ENCODE results near the gene ASTN2. TPM values are rescaled to one million over a fixed set of nuclear protein-coding genes. Genes with fewer than 3 reads are reported as not detected.

The ASTN2 gene
- total and polyA plus RNA-seq, 7 experiments from 2014 or later, result 2.2 to 5.3 (median 4.0) TPM

GRCh38 chr9:117189121-117189520 lies 225.7 kb downstream of the ASTN2 start:
- intact Hi-C loops (cut with micrococcal nuclease), result no loop called here
- Mint-ChIP-seq H3K36me3 (no peaks in the 10 kb centered on the region), H3K27ac (no peak overlapping the region), H3K27me3 (peaks cover 0 to 6% (median 0%) of the 10 kb centered on the region in 5 donors), H3K4me3 (no peak overlapping the region), H3K4me1 (no peaks in the 10 kb centered on the region), H3K9me3 (peaks cover 0 to 19% (median 5%) of the 10 kb centered on the region in 11 donors)
- ChIA-PET CTCF (no interaction called here), POLR2A (no interaction called here)
- H3K36me3 ChIP-seq (ENCODE audit: control insufficient read depth in 2 of 3, insufficient read depth in 3 of 3, low read length in 3 of 3), result no peaks in the 10 kb centered on the region
- no peak for ATAC-seq
- no peak overlapping the region for H3K27ac ChIP-seq (ENCODE audit: low read depth, low read length)
- H3K9me3 ChIP-seq (ENCODE audit: control insufficient read depth in 2 of 3, low read length in 3 of 3), result no peaks in the 10 kb centered on the region
- H3K27me3 ChIP-seq (ENCODE audit: control insufficient read depth in 2 of 2, insufficient read depth in 2 of 2, low read length in 2 of 2), result no peaks in the 10 kb centered on the region
- H3K4me1 ChIP-seq (ENCODE audit: control insufficient read depth in 2 of 2, insufficient read depth in 2 of 2, low read length in 2 of 2), result no peaks in the 10 kb centered on the region
- DNase-seq, result no peak
- no peak overlapping the region for H3K4me3 ChIP-seq (ENCODE audit: low read length)

GRCh38 chr9:117188394-117188793 lies 226.5 kb downstream of the ASTN2 start:
- H3K36me3 ChIP-seq (ENCODE audit: control insufficient read depth in 2 of 3, insufficient read depth in 3 of 3, low read length in 3 of 3), result no peaks in the 10 kb centered on the region
- intact Hi-C loops (cut with micrococcal nuclease), result no loop called here
- H3K27me3 ChIP-seq (ENCODE audit: control insufficient read depth in 2 of 2, insufficient read depth in 2 of 2, low read length in 2 of 2), result no peaks in the 10 kb centered on the region
- no peak for DNase-seq
- H3K4me1 ChIP-seq (ENCODE audit: control insufficient read depth in 2 of 2, insufficient read depth in 2 of 2, low read length in 2 of 2), result no peaks in the 10 kb centered on the region
- ChIA-PET POLR2A (no interaction called here), CTCF (no interaction called here)
- Mint-ChIP-seq H3K27ac (no peak overlapping the region), H3K27me3 (peaks cover 0 to 6% (median 0%) of the 10 kb centered on the region in 5 donors), H3K4me3 (no peak overlapping the region), H3K9me3 (peaks cover 0 to 19% (median 4%) of the 10 kb centered on the region in 11 donors), H3K36me3 (no peaks in the 10 kb centered on the region), H3K4me1 (no peaks in the 10 kb centered on the region)
- no peak overlapping the region for H3K27ac ChIP-seq (ENCODE audit: low read depth, low read length)
- H3K4me3 ChIP-seq (ENCODE audit: low read length), result no peak overlapping the region
- no peak for ATAC-seq
- H3K9me3 ChIP-seq (ENCODE audit: control insufficient read depth in 2 of 3, low read length in 3 of 3), result no peaks in the 10 kb centered on the region

GRCh38 chr9:117187498-117187897 lies 227.4 kb downstream of the ASTN2 start:
- H3K27me3 Mint-ChIP-seq, result peaks cover 0 to 6% (median 0%) of the 10 kb centered on the region in 5 donors
- no peak overlapping the region for H3K4me3 Mint-ChIP-seq
- Histone ChIP-seq H3K27ac (ENCODE audit: low read depth, low read length) (no peak overlapping the region), H3K36me3 (ENCODE audit: control insufficient read depth in 2 of 3, insufficient read depth in 3 of 3, low read length in 3 of 3) (no peaks in the 10 kb centered on the region), H3K4me3 (ENCODE audit: low read length) (no peak overlapping the region), H3K9me3 (ENCODE audit: control insufficient read depth in 2 of 3, low read length in 3 of 3) (no peaks in the 10 kb centered on the region), H3K27me3 (ENCODE audit: control insufficient read depth in 2 of 2, insufficient read depth in 2 of 2, low read length in 2 of 2) (no peaks in the 10 kb centered on the region), H3K4me1 (ENCODE audit: control insufficient read depth in 2 of 2, insufficient read depth in 2 of 2, low read length in 2 of 2) (no peaks in the 10 kb centered on the region)
- intact Hi-C loops (cut with micrococcal nuclease), result no loop called here
- H3K27ac Mint-ChIP-seq, result no peak overlapping the region
- H3K4me1 Mint-ChIP-seq, result no peaks in the 10 kb centered on the region
- ChIA-PET CTCF (no interaction called here), POLR2A (no interaction called here)
- peaks cover 0 to 14% (median 4%) of the 10 kb centered on the region in 11 donors for H3K9me3 Mint-ChIP-seq
- DNase-seq, result no peak
- ATAC-seq, result no peak
- H3K36me3 Mint-ChIP-seq, result no peaks in the 10 kb centered on the region

GRCh38 chr9:117184173-117184572 lies 230.7 kb downstream of the ASTN2 start:
- Mint-ChIP-seq H3K36me3 (no peaks in the 10 kb centered on the region), H3K9me3 (peaks cover 0 to 21% (median 12%) of the 10 kb centered on the region in 11 donors), H3K27me3 (peaks cover 0 to 6% (median 0%) of the 10 kb centered on the region in 5 donors), H3K4me3 (no peak overlapping the region), H3K4me1 (peaks cover 0 to 2% (median 0%) of the 10 kb centered on the region in 7 donors), H3K27ac (no peak overlapping the region)
- no peak for DNase-seq
- POLR2A ChIA-PET, result no interaction called here
- CTCF ChIA-PET, result no interaction called here
- intact Hi-C loops (cut with micrococcal nuclease), result no loop called here
- H3K4me1 ChIP-seq (ENCODE audit: control insufficient read depth in 2 of 2, insufficient read depth in 2 of 2, low read length in 2 of 2), result no peaks in the 10 kb centered on the region
- no peak overlapping the region for H3K27ac ChIP-seq (ENCODE audit: low read depth, low read length)
- no peaks in the 10 kb centered on the region for H3K36me3 ChIP-seq (ENCODE audit: control insufficient read depth in 2 of 3, insufficient read depth in 3 of 3, low read length in 3 of 3)
- no peaks in the 10 kb centered on the region for H3K27me3 ChIP-seq (ENCODE audit: control insufficient read depth in 2 of 2, insufficient read depth in 2 of 2, low read length in 2 of 2)
- no peak for ATAC-seq
- H3K9me3 ChIP-seq (ENCODE audit: control insufficient read depth in 2 of 3, low read length in 3 of 3), result no peaks in the 10 kb centered on the region
- no peak overlapping the region for H3K4me3 ChIP-seq (ENCODE audit: low read length)

GRCh38 chr9:117182046-117182445 lies 232.8 kb downstream of the ASTN2 start:
- DNase-seq (no peak), ATAC-seq (no peak)
- Mint-ChIP-seq H3K27ac (no peak overlapping the region), H3K27me3 (peaks cover 0 to 6% (median 0%) of the 10 kb centered on the region in 5 donors), H3K36me3 (no peaks in the 10 kb centered on the region), H3K4me1 (peaks cover 0 to 2% (median 0%) of the 10 kb centered on the region in 7 donors), H3K4me3 (no peak overlapping the region), H3K9me3 (peaks cover 5 to 21% (median 13%) of the 10 kb centered on the region in 11 donors)
- Histone ChIP-seq H3K4me1 (ENCODE audit: control insufficient read depth in 2 of 2, insufficient read depth in 2 of 2, low read length in 2 of 2) (no peaks in the 10 kb centered on the region), H3K27ac (ENCODE audit: low read depth, low read length) (no peak overlapping the region), H3K9me3 (ENCODE audit: control insufficient read depth in 2 of 3, low read length in 3 of 3) (no peaks in the 10 kb centered on the region), H3K27me3 (ENCODE audit: control insufficient read depth in 2 of 2, insufficient read depth in 2 of 2, low read length in 2 of 2) (no peaks in the 10 kb centered on the region), H3K36me3 (ENCODE audit: control insufficient read depth in 2 of 3, insufficient read depth in 3 of 3, low read length in 3 of 3) (no peaks in the 10 kb centered on the region), H3K4me3 (ENCODE audit: low read length) (no peak overlapping the region)
- CTCF ChIA-PET, result no interaction called here
- POLR2A ChIA-PET, result no interaction called here
- intact Hi-C loops (cut with micrococcal nuclease), result no loop called here

- CTCF ChIA-PET, result no interaction called here
- Mint-ChIP-seq H3K27me3 (peaks cover 0 to 6% (median 0%) of the 10 kb centered on the region in 5 donors), H3K27ac (no peak overlapping the region), H3K4me1 (peaks cover 0 to 2% (median 0%) of the 10 kb centered on the region in 7 donors), H3K36me3 (no peaks in the 10 kb centered on the region), H3K9me3 (peaks cover 5 to 21% (median 13%) of the 10 kb centered on the region in 11 donors), H3K4me3 (no peak overlapping the region)
- Histone ChIP-seq H3K27me3 (ENCODE audit: control insufficient read depth in 2 of 2, insufficient read depth in 2 of 2, low read length in 2 of 2) (no peaks in the 10 kb centered on the region), H3K4me3 (ENCODE audit: low read length) (no peak overlapping the region), H3K4me1 (ENCODE audit: control insufficient read depth in 2 of 2, insufficient read depth in 2 of 2, low read length in 2 of 2) (no peaks in the 10 kb centered on the region), H3K9me3 (ENCODE audit: control insufficient read depth in 2 of 3, low read length in 3 of 3) (no peaks in the 10 kb centered on the region), H3K27ac (ENCODE audit: low read depth, low read length) (no peak overlapping the region), H3K36me3 (ENCODE audit: control insufficient read depth in 2 of 3, insufficient read depth in 3 of 3, low read length in 3 of 3) (no peaks in the 10 kb centered on the region)
- intact Hi-C loops (cut with micrococcal nuclease), result no loop called here
- ATAC-seq, result no peak
- no peak for DNase-seq
- POLR2A ChIA-PET, result no interaction called here
These were observed 233.9 kb downstream of the ASTN2 start for GRCh38 chr9:117180896-117181445.

- POLR2A ChIA-PET, result no interaction called here
- no peaks in the 10 kb centered on the region for H3K36me3 ChIP-seq (ENCODE audit: control insufficient read depth in 2 of 3, insufficient read depth in 3 of 3, low read length in 3 of 3)
- Mint-ChIP-seq H3K4me3 (no peak overlapping the region), H3K4me1 (peaks cover 0 to 2% (median 0%) of the 10 kb centered on the region in 7 donors), H3K9me3 (peaks cover 6 to 21% (median 11%) of the 10 kb centered on the region in 11 donors), H3K36me3 (no peaks in the 10 kb centered on the region), H3K27me3 (no peaks in the 10 kb centered on the region), H3K27ac (no peak overlapping the region)
- CTCF ChIA-PET, result no interaction called here
- no peaks in the 10 kb centered on the region for H3K27me3 ChIP-seq (ENCODE audit: control insufficient read depth in 2 of 2, insufficient read depth in 2 of 2, low read length in 2 of 2)
- DNase-seq (no peak), ATAC-seq (no peak)
- no peaks in the 10 kb centered on the region for H3K9me3 ChIP-seq (ENCODE audit: control insufficient read depth in 2 of 3, low read length in 3 of 3)
- no peak overlapping the region for H3K27ac ChIP-seq (ENCODE audit: low read depth, low read length)
- intact Hi-C loops (cut with micrococcal nuclease), result no loop called here
- no peaks in the 10 kb centered on the region for H3K4me1 ChIP-seq (ENCODE audit: control insufficient read depth in 2 of 2, insufficient read depth in 2 of 2, low read length in 2 of 2)
- H3K4me3 ChIP-seq (ENCODE audit: low read length), result no peak overlapping the region
These were observed 236.1 kb downstream of the ASTN2 start for GRCh38 chr9:117178596-117179375.
